GM18517 (cell line): ENCODE data around the gene CD79A.
"Not testable (repeated sequence)": the region's sequence is repeated elsewhere in the genome, so short reads cannot be mapped to it uniquely, and the experiment has no call there.

Experiments used
- ATAC-seq: cut with Tn5 transposase; IDR thresholded peaks from one replicate; pipeline ENCODE4 v1.9.1; 2021; ENCODE audit warnings: mild to moderate bottlenecking, moderate library complexity; ENCODE audit not compliant: unreplicated experiment

Gene CD79A

DNA sequence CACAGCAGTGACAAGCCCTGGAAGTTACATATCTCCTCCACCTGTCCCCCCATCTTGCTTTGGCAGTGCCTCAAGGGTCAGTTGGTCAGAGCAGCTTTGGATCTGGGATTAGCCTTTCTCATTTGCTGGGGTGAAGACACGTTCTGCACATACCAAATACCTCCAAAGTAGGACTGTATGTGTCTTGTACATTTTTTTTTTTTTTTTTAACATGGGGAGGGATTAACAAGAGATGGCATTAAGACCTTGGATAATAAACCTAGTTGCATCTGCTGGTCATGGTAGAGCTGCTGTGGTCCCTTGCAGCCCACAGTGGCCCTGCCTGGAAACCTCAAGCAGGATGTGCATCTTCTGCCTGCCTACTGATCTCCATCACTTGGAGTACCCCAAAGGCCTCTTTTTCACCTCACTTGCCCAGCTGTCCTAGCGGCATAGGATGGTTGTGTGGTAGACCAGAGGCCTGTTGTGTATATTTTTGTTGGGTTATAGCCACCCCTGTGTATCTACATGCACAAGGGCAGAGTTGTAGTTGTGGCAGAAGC is 14.6 kb upstream of the CD79A start:
- no peak for ATAC-seq

DNA sequence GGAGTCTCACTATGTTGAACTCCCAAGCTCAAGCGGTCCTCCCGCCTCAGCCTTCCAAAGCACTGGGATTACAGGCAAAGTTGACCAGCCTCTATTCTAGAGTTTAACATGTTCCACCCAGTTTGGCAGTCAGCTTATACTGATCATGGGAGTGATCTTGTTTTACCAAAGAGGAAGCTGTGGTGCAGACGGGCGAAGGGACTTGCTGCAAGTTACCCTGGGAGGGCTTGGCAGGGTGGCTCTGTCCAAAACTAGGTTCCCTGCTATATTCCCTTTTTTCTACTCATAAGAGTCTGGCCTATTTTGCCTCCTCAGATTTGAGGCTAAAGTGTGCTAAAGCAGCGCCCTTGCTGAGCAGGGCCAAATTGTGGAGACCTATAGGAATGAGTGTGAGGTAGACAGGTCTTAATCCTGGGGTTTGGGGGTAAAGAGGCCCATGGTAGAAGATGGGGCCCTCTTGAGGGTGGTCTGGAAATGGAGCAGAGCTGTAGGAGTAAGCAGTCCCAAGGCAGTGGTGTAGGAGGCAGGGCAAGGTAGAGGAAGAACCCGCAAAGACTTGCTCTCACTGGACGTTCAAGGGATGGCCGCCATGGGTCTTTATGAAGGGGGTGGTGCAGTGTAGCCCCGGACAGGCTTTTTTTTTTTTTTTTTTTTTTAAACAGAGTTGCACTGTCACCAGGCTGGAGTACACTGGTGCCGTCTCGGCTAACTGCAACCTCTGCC is 13.7 kb upstream of the CD79A start:
- ATAC-seq: no peak

DNA sequence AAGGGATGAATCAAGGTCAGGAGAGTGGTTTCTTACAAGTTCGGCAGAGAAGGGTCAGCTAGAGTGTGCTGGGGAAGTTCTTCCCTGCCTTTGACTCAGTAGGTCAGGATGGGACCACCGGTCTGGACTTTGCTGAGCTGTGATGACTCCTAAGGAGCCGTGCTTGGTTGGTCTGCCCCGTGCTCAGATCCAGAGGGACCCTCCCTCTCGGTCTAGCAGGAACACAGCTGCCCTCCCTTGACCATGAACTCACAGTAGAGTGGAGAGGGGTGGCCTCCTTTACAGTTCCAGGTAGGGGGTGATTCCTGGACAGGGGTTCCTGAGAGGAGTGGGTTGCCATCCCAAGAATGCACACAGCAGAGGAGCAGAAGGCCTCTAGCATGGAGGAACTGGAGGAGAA is 12.7 kb upstream of the CD79A start:
- ATAC-seq: no peak

DNA sequence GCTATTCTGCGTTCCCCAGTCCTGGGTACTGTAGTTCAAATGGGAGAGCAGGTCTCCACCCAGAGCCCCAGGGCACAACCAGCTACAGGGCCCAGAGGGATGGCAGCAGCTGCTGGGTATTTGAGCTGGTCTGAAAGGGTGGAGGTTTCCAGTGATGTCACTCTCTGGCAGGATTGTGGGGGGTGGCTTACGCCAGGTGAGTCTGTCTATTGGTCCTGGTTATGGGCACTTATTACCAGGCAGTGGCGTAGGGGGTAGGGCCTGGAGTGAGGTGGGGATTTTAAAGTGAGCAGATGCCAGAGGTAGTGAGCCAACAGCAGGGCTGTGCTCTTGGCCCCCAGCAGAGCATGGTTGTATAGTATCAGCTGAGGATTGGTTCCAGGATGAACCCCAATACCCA is 10.8 kb upstream of the CD79A start:
- ATAC-seq: no peak

DNA sequence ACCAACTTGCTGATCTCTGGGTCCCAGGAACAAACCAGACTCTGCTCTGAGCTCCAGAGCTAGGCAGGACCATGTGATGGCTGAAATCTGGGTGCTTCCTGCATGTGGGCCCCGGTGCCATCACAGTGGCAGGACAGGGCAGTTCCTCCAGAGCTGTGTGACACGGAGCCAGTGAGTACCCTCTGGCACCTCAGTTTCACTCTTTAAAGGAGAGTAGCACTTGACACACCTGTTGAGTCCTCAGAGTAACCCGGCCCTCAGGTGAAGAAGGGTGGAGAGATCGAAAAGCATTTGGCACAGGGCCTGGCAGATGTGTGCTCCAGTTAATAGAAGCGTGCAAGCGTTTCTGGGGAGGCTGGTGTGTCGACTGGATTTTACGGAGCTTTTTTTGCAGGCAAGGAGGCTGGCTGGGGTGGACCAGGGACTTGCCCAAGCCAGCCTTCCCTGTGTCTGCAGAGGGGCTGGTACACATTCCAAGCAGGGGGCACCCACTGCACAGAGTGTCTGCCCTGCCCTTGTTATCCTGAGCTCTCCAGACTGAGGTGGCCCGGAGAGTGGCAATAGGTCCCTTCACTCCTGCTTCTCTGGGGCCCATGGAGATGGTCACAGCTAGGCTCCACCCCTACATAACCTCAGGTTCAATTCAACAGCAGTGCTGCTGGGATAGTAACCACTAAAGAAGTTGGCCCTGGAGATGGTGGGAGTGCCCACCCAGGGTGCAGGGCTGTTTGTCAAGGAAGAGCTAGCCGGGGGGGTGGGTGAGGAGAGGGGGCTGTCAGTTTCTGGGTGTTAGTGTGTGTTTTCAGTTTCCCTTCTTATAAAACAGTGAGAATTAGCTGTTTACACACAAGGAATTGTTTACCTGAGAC is 8.7 kb upstream of the CD79A start:
- no peak for ATAC-seq

DNA sequence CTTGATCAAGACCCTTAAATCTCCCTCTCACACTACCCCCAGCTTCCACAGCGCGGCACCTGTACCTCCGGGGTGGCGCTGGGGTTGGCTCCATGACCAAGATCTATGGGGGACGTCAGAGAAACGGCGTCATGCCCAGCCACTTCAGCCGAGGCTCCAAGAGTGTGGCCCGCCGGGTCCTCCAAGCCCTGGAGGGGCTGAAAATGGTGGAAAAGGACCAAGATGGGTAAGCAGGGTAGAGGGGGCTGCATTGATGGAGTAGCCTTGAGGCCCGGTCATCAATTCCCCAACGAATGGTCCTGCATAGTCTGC is 8.1 kb upstream of the CD79A start:
- ATAC-seq: no peak

DNA sequence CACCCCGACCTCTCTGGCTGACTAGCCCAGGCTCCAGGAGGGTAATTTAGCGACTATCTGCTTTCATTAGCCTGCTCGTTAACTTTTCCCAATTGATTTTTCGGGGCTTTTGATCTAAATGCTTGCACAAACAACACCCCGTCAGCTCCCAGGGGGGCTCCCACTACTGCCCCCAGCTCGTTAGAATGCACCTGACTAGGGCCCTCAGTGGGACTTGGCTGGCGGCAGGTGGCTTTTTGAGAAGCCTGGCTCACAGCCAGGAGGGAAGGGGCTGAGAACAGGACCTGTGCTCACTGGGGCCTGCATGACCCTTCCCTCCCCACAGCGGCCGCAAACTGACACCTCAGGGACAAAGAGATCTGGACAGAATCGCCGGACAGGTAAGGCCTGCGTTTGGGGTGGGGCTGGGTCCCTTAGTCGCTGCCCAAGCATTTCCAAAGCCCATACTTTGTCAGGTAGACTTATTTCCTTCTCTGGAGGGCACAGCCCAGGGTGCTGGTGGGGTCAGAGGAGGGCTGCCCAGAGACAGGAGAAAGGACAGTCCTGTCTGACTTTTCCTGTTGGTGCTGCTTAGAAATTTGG is 7.6 kb upstream of the CD79A start:
- no peak for ATAC-seq

DNA sequence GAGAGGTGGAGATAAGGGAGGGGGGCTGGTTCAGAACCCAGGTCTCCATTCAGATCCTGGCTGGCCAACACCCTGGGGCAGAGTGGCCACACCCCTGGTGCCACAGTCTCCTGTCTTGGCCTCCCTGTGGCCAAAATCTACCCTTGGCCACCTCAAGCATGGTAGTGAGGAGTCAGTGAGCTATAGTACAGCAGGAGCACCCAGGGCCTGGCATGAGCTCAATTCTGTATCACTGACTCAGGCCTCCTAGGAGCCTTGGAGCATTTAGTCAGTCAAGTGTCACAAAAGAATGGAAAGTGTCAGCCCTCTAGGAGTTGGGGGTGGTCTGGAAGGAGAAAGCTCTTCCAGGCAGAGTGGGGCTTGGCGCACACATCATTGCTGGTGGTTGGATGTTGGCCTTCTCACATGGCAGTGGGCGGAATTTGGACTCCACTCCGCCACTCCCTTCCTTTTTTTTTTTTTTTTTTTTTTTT is 6.6 kb upstream of the CD79A start:
- no peak for ATAC-seq

DNA sequence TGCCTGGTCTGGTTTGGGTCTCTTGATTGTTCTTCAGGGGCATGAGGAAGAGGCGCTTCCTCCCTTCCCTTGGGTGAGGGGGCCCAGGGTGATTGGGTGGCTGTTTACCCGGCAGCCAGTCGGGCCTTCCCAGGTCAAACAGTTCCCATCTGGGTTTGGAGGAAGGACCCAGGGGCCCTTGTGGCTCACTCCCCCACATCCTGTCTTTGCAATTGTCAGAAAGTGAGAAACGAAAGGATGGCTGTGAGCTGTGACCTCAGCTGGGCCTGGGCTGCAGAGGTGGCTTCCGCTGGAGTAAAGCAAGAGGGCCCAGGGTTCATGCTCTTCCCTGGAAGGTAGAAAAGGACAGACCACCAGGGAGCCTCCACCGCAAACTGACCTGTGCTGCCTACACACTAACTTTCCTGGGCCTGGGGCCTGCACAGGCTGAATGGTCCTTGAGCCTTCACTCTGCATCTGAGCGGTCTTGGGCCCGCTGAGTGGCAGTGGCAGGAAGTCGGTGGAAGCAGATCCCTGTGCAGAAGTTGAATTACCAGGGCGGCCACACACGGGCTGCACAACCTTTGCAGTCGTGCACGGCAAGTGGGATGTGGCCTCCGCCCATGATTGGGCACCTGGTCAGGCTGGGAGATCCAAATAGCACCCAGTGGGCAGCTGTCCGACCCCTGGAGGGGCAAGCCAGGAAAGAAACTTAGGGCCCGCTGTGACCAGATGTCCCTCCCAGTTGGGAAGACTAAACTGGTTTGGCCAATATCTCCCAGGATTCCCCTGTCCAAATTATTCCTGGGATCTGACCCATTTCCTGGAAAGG is 5.3 kb upstream of the CD79A start:
- peak; percentile 38 for ATAC-seq

DNA sequence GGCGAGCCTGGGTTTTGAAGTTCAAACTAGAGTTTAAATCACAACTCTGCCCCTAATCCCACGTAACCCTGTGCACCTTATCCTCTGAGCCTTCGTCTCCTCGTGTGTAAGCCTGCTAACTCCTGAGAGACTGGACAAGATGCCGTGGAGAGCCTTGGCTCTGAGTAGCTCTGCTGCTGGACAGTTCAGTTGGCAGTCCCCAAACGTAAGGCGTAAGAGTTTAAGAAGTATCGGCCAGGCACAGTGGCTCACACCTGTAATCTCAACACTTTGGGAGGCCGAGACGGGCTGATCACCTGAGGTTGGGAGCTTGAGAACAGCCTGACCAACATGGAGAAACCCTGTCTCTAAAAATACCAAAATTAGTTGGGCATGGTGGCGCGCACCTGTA is 4.7 kb upstream of the CD79A start:
- ATAC-seq: no peak

DNA sequence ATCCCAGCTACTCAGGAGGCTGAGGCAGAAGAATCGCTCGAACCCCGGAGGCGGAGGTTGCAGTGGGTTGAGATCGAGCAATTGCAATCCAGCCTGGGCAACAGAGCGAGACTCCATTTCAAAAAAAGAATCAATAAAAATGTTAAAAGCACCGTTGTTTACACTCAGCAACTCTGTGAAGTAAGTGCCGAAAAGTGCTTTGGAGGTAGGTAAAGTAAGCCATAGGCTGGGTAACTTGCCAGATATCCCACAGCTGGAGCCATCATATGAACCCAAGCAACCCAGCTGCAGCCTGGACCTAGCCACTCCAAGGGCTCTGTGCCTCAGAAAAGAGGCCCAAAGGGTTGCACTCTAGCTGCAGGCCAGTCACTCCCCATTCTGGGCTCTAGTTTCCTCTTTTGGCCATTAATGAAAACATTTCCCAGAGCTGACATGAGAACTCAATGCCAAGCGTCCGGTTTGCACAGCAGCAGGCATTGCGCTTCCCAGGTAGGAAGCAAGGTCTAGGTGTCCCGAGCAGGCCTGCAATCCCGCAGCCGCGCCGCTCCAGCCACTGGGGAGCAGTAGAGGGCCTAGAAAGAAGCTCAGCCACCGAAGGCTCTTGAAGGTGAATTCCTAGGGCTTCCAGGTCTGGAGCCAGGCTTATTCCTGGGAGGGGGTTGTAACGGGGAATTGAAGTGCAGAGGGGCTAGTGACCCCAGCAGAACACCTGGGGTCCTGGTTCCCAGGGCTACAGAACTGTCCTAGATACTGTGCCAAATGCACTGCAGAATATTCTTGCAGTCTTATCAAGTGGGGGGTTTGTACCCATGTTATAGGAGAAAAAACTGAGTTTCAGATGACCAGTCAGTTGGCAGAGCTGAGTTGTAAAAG is 4.1 kb upstream of the CD79A start:
- ATAC-seq: no peak

DNA sequence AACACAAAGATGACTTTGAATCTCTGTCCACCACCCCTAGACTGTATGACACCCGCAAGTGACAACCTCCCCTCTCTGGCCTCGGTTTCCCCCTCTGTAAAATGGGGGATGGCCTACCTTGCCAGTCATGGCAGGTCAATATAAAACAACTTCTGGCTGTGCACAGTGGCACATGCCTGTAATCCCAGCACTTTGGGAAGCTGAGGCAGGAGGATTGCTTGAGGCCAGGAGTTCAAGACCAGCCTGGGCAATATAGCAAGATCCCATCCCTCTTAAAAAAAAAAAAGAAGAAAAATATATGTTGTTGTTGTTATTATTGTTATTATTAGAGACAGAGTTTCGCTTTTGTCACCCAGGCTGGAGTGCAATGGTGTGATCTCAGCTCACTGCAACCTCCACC is 1.1 kb upstream of the CD79A start:
- ATAC-seq: not testable (repeated sequence)

DNA sequence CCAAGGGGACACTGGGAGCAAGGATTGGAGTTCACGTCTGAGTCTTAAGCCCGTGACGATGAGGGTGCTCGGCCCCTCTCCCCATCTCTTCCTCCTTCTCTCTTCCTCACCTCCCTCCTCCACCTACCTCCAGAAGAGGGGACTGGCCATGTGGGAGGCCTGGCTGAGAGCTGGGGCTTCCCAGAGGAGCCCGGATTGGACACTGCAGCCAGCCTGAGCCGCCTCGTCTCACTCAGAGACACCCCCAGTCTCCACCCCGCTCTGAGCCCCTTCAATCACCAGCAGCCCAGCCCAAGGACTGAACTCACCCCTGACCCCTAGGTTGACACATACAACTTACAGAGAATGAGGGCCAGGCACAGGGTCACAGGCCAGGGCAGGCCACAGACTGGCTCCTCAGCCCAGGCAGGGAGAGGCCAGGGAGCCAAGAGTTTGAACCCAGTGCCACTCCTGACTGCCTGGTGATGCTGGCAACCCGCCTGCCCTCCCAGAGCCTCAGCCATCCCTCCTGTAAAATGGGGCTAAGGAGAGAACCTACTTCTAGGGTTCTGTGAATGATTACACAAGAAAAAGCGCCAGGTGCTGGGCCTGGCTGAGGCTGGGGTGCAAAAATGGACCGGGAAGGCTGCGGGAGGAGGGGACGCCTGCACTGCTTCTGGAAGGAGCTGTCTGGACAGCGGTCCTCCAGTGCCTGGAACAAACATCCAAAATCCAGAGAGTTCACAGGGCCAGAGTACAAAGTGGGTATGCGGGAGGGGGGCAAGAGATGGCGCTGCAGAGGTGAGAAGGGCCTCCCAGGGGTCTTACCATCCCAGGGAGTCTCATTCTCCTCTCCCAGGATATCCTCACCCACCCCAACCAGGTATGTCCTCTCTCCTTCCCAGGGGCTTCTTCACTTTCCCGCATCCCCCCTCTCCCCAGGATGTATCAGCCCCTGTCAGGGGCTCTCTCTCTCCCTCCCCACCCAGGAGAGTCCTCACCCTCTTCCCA is 1.1 kb downstream of the CD79A start:
- no peak for ATAC-seq

DNA sequence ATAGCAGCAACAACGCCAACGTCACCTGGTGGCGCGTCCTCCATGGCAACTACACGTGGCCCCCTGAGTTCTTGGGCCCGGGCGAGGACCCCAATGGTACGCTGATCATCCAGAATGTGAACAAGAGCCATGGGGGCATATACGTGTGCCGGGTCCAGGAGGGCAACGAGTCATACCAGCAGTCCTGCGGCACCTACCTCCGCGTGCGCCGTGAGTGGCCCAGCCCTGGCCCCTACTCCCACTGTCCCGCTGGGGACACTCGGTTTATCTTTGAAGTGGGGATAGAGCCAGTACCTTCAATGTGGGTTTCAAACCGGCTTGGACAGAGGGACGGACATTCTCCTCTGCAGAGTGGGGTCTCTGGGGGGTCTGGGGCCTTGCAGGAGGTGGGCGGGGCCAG is 2.0 kb downstream of the CD79A start:
- no peak for ATAC-seq

DNA sequence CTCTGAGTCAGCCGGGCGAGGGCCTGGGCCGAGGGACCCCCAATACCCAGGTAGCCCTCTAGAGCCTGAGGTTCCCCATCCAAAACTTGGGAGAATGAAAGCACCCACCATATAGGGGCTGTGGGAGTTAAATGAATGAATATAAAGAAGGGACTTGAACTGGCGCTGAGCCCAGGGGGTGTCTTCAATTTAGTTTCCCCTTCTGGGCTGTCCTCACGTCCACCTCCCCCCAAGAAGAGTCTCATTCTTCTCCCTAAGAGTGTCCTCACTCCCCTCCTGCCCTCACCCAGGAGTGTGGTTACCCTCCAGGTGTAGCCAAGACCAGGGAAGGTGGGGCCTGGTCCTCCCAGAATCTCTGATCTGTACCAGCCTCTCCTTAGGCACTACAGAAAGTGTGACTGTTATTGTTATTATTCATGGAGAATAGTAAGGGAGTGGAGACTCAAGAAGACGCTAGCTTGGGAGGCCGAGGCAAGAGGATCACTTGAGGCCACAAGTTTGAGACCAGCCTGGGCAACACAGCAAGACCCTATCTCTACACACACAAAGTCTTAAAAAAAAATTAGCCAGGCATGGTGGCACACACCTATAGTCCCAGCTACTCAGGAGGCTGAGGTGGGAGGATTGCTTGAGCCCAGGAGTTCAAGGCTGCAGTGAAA is 2.7 kb downstream of the CD79A start:
- ATAC-seq: no peak

DNA sequence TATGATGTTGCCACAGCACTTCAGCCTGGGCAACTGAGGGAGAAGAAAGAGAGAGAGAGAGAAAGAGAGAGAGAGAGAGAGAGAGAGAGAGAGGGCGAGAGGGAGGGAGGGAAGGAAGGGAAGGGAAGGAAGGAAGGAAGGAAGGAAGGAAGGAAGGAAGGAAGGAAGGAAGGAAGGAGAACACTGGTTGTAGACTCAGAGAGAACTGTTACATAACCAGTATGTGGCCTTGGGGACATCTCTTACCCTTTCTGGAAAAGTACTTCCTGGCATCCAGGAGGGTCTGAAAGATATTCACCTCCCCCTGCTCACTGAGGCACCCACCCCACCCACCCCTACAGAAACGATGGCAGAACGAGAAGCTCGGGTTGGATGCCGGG is 3.2 kb downstream of the CD79A start:
- no peak for ATAC-seq

DNA sequence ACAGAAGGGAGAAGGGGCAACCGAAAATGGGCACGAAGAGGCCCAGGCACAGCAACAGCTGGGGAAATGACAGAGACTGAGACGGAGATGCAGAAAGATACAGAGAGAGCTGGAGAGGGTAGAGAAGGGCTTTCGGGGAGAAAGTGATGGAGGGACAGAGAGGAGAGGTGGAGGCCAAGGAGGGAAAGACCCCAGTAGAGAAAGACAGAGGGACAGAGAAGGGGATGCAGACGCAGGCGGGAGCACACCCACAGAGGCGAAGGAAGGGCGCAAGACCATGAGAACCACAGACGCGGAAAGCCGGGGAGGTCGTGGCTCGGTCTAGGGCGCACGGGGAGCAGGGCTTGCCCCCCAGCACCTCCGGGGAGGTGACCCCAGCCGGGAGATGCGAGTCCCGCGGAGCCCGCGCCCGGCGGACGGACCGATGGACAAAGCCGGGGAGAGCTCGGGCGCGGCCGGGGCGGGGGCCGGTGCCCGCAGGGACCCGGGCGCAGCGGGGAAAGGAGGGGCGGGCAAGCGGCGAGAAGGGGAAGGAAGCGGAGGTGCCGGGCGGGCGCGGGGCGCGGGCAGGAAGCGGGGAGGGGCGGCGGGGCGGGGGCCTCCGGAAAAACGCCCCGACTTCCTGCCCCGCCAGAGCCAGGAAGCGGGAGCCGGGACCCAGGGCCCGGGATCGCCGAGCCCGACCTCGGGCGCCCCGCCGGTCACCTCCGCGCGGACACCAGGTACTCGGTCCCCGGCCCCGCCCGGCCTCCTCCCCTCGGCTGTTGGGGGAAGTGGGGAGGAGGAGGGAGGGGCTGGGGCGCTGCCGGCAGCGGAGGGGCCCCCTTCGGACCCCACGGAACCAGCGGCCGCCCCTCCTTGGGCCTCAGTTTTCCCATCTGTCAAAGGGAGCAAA is 5.7 kb downstream of the CD79A start, which contains the start of gene ARHGEF1:
Gene ARHGEF1 (plus strand): TSS at position 617 of the 895 bp plus-strand sequence. CDS start 4,899 bp downstream, outside the sequence.
- no peak for ATAC-seq
